Measurements from ENCODE around the gene ZNF850. TPM values are rescaled to one million over a fixed set of nuclear protein-coding genes. Genes with fewer than 3 reads are reported as not detected.

Gene ZNF850
- total RNA-seq, 1 donor = 2.5 TPM

GRCh38 chr19:36679455-36679854 lies 93.2 kb downstream of the ZNF850 start:
- TF ChIP-seq CTCF (IDR thresholded peaks at IDR 0.05; ENCODE audit: extremely low read depth, low read depth, low read length) = no peak
- Histone ChIP-seq H3K36me3 (ENCODE audit: insufficient read depth, low read length) (no peaks in the 10 kb centered on the region), H3K79me2 (ENCODE audit: insufficient read depth, low read length) (no peaks in the 10 kb centered on the region), H4K20me1 (ENCODE audit: insufficient read depth, low read length) (no peaks in the 10 kb centered on the region), H3K4me3 (ENCODE audit: insufficient read depth, low read length) (no peak overlapping the region), H3K4me2 (ENCODE audit: insufficient read depth, low read length) (no peak overlapping the region), H3K4me1 (ENCODE audit: insufficient read depth, low read length) (no peaks in the 10 kb centered on the region), H3K27me3 (ENCODE audit: insufficient read depth, low read length) (no peaks in the 10 kb centered on the region), H3K27ac (ENCODE audit: low read depth, low read length) (no peak overlapping the region), H2AFZ (ENCODE audit: low read length) (no peak overlapping the region), H3K9me3 (ENCODE audit: low read depth, low read length) (no peaks in the 10 kb centered on the region)
- DNase-seq (ENCODE audit: insufficient read length, low spot score, missing footprints) = no peak

DNA sequence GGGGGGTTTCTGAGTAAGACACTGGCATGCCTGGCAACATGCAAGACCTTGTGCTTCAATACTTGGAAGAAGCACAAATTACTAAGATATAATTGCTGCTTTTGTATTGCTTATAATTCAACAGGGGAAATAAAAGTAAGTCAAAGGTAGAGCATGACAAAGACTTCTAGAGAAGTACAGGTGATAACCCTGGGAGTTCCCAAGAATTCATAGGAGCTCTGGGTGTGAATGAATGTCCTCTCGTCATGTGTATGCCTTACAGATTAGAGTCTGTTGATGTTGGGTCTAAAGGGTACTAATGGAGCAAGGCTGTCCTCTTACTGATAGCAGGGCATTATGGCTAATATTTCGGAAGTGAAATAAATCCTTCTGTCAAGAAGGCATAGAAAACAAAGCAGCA lies 98.4 kb downstream of the ZNF850 start:
- no peak for TF ChIP-seq CTCF (IDR thresholded peaks at IDR 0.05; ENCODE audit: extremely low read depth, low read depth, low read length)
- no peaks in the 10 kb centered on the region for H3K27me3 ChIP-seq (ENCODE audit: insufficient read depth, low read length)
- DNase-seq (ENCODE audit: insufficient read length, low spot score, missing footprints) = no peak
- no peak overlapping the region for H3K4me3 ChIP-seq (ENCODE audit: insufficient read depth, low read length)
- no peak overlapping the region for H2AFZ ChIP-seq (ENCODE audit: low read length)
- H3K79me2 ChIP-seq (ENCODE audit: insufficient read depth, low read length) = peaks cover 10% of the 10 kb centered on the region
- no peaks in the 10 kb centered on the region for H4K20me1 ChIP-seq (ENCODE audit: insufficient read depth, low read length)
- no peaks in the 10 kb centered on the region for H3K4me1 ChIP-seq (ENCODE audit: insufficient read depth, low read length)
- H3K36me3 ChIP-seq (ENCODE audit: insufficient read depth, low read length) = no peaks in the 10 kb centered on the region
- H3K27ac ChIP-seq (ENCODE audit: low read depth, low read length) = no peak overlapping the region
- H3K9me3 ChIP-seq (ENCODE audit: low read depth, low read length) = no peaks in the 10 kb centered on the region
- H3K4me2 ChIP-seq (ENCODE audit: insufficient read depth, low read length) = no peak overlapping the region

DNA sequence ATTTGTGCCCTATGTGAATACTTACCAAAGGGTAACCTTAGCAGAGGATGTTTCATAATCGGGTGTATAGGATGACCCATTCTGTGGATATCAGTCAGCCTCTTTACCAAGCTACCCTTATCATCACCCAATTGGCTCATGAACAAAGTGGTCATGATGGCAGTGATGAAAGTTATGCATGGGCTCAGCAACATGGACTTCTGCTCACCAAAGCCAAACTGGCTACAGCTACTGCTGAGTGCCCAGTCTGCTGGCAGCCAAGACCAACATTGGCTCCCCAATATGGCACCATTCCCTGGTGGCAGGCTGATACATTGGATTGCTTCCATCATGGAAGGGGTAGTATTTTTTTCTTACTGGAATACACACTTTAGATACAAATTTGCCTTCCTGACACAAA lies 100.2 kb downstream of the ZNF850 start:
- no peak overlapping the region for H2AFZ ChIP-seq (ENCODE audit: low read length)

DNA sequence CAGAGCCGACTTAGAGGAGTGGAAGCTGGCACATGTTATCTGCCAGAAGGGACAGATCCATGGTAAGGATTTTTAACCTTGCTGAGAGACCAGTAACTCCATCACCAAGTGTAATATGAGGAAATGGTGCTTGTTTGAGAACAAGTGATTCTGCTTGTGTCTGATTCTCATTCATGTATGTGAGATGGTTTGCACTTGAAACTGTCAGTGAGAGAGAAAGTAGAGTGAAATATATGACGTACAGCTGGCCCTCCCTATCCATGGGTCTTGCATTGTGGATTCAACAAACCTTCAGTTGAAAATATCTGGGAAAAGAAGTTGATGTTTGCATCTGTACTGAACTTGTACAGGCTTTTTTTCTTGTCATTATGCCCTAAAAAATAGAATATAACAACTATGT lies 104.0 kb downstream of the ZNF850 start:
- no peak overlapping the region for H2AFZ ChIP-seq (ENCODE audit: low read length)
- no peaks in the 10 kb centered on the region for H3K27me3 ChIP-seq (ENCODE audit: insufficient read depth, low read length)
- H3K9me3 ChIP-seq (ENCODE audit: low read depth, low read length) = no peaks in the 10 kb centered on the region
- peaks cover 4% of the 10 kb centered on the region for H3K4me1 ChIP-seq (ENCODE audit: insufficient read depth, low read length)
- H3K4me2 ChIP-seq (ENCODE audit: insufficient read depth, low read length) = no peak overlapping the region
- no peak overlapping the region for H3K27ac ChIP-seq (ENCODE audit: low read depth, low read length)
- peaks cover 5% of the 10 kb centered on the region for H3K36me3 ChIP-seq (ENCODE audit: insufficient read depth, low read length)
- no peaks in the 10 kb centered on the region for H4K20me1 ChIP-seq (ENCODE audit: insufficient read depth, low read length)
- no peak overlapping the region for H3K4me3 ChIP-seq (ENCODE audit: insufficient read depth, low read length)
- no peak for DNase-seq (ENCODE audit: insufficient read length, low spot score, missing footprints)
- H3K79me2 ChIP-seq (ENCODE audit: insufficient read depth, low read length) = peaks cover 39% of the 10 kb centered on the region
- no peak for TF ChIP-seq CTCF (IDR thresholded peaks at IDR 0.05; ENCODE audit: extremely low read depth, low read depth, low read length)

More for the DNA sequence above, 100.2 kb downstream of the ZNF850 start:
- H3K79me2 ChIP-seq (ENCODE audit: insufficient read depth, low read length) = peaks cover 21% of the 10 kb centered on the region
- H3K4me1 ChIP-seq (ENCODE audit: insufficient read depth, low read length) = no peaks in the 10 kb centered on the region
- no peaks in the 10 kb centered on the region for H4K20me1 ChIP-seq (ENCODE audit: insufficient read depth, low read length)
- H3K4me3 ChIP-seq (ENCODE audit: insufficient read depth, low read length) = no peak overlapping the region
- H3K27me3 ChIP-seq (ENCODE audit: insufficient read depth, low read length) = no peaks in the 10 kb centered on the region
- no peak overlapping the region for H3K27ac ChIP-seq (ENCODE audit: low read depth, low read length)
- no peak for DNase-seq (ENCODE audit: insufficient read length, low spot score, missing footprints)
- H3K36me3 ChIP-seq (ENCODE audit: insufficient read depth, low read length) = no peaks in the 10 kb centered on the region
- H3K9me3 ChIP-seq (ENCODE audit: low read depth, low read length) = no peaks in the 10 kb centered on the region
- TF ChIP-seq CTCF (IDR thresholded peaks at IDR 0.05; ENCODE audit: extremely low read depth, low read depth, low read length) = no peak
- H3K4me2 ChIP-seq (ENCODE audit: insufficient read depth, low read length) = no peak overlapping the region
